ENCODE results near the gene SMYD4.
"Not testable (repeated sequence)": the region's sequence is repeated elsewhere in the genome, so short reads cannot be mapped to it uniquely, and the experiment has no call there.

The SMYD4 gene

DNA sequence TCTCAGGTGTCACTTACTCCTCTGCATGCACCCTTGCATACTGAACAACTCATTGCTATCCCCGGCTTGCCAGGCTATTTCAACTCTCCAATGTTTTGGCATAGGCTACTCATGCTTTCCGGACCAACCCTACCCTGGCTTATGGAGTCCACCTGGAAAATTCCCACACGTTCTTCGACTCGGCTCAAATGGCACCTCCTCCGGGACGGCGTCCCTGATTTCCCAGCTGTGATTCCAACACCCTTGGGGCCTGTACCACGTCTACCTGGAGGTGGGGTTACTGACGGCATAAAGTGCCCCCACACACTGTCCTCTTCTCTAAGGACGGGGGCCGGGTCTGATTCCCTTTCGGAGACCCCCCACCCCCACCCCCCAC lies 498 bp downstream of the SMYD4 start:
- no peak for DNase-seq

DNA sequence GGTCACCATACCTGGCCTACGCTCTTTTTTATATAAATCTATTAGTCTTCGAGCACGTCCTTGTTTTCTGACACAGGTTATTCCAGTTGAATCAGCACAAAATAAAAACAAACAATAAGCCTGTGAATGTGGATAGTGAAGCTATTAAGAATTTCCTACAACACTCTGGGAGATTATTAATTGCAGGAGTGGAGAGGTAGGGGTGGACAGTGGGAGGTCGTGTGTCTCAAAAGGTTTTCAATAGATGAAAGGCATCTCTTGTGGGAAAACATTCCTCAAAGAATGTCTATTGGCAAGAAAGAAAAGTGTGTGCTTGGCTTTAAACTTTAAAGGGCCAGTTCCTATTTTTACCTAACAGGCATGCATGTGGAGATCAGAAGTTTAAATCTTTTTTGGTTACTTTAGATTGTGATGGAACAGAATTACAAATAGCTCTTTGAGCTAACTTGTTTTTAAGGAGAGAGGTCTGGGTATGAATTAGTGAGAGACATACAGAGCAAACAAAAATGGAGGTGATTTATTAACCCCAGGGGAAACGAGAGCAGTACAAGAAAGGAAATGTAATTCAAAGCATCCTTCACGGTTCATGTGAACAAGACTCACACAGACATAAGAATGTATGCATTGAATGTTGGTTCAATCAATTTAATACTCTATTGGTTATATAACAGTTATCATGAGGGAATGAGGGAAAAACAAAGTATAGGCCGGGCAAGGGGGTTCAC lies 9.0 kb downstream of the SMYD4 start:
- DNase-seq, result no peak

DNA sequence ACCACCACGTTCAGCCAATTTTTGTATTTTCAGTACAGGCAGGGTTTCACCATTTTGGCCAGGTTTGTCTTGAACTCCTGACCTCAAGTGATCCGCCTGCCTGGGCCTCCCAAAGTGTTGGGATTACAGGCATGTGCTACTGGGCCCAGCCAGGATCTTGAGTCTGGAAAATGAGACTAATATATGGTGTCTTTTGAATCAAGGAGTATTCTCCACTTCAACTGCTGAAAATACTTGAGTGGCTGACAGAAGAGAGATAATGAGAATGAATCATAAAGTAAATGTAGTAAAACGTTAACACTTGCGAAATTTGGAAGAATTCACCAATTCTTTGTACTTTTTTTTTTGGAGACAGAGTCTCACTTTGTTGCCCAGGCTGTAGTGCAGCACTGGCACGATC lies 16.6 kb downstream of the SMYD4 start:
- no peak for DNase-seq

DNA sequence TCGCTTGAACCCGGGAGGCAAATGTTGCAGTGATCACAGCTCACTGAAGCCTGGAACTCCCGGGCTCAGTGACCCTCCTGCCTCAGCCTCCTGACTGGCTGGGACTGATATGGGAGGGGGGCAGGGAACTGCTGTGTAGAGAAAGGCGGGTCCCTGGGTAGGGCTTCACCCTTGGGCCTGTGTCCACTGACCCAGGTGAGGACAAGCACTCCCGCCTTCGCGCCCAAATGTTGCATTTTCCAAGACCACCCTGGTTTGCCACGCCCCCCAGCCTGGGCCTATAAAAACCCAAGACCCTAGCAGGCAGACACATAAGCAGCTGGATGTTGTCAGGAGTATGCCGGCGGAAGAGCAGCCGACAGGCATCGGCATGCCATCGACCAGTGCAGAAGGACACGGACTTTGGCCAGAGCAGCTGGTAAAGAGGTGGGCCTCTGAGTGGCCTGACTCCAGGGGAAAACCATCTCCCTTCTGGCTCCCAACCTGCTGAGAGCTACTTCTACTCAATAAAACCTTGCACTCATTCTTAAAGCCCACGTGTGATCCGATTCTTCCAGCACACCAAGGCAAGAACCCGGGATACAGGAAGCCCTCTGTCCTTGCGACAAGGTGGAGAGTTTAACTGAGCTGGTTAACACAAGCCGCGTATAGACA lies 19.1 kb downstream of the SMYD4 start:
- no peak for DNase-seq

DNA sequence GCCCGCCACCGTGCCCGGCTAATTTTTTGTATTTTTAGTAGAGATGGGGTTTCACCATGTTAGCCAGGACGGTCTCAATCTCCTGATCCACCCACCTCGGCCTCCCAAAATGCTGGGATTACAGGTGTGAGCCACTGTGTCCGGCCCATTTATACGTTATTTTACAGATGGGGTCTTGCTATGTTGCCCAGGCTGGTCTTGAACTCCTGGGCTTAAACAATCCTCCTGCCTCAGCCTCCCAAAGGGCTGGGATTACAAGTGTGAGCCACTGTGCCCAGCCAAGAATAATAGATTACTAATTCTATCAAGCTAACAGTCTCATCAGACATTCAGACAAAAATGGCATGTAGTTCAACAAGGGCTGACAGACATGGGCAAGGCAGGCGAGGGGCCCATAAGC lies 19.9 kb downstream of the SMYD4 start:
- DNase-seq, result not testable (repeated sequence)

DNA sequence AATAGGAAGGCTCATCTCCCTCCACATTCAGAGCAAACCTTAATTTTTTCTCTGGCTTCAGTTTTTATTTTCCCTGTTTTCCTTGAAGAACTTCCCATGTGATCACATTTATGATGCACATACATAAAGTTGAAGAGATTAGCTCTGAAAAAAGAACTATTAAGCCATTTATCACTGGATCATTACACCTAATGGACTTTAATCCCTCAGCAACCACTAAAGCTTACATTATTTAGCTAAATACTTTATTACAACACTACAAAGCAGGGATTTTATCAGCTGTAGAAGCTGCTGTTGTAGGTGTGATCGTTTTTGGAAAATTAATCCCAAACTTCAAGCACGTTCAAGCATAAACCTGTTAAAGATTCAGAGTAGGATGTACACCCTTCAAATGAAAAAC lies 21.1 kb downstream of the SMYD4 start:
- no peak for DNase-seq

DNA sequence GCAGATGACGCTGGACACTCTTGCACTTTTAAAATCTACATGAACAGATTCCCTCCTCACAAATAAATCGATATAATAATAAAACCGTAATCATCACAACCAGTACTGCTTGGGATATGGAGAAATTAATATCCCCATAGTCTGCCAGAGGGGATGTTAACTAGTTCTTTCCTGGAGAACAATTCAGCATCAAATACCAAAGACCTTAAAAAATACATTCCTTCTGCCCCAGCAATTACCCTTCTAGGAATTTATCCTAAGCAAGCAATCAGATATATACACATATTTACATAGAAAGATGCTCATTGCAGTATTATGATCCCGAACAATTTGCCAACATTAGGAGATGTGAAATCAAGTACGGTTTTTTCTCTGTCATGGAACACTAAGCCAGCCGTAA lies 21.8 kb downstream of the SMYD4 start:
- DNase-seq, result no peak

DNA sequence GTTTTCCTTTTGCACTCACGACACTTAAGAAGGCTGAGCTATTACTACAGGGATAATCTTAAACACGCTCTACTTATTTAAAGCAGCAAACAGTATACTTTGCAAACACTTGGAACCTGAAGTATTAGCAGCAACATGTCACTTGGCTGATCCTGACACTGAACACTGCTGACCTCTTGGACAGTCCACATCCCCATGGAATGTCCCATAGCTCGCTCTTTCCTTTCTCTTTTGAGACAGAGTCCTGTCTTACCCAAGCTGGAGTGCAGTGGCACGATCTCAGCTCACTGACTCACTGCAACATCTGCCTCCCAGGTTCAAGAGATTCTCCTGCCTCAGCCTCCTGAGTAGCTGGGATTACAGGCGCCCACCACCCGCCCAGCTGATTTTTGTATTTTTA lies 26.4 kb downstream of the SMYD4 start:
- DNase-seq, result no peak

DNA sequence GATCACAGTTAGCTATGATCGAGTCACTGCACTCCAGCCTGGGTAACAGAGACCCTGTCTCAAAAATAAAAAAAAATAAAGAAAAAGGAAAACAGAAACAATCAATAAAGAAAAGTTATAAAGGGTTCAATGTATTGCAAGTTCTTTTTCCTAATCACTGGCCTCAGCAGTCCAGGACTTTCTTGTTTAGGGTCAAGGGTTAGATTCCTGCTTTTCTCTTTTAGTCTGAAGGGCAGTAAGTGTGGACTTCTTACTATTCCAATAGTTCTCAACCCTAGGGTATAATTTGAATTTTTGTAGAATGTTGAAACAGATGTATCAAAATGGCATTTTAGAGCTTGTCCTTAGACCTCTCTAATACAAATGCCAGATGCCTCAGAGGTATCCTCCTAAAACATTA lies 27.3 kb downstream of the SMYD4 start:
- no peak for DNase-seq

DNA sequence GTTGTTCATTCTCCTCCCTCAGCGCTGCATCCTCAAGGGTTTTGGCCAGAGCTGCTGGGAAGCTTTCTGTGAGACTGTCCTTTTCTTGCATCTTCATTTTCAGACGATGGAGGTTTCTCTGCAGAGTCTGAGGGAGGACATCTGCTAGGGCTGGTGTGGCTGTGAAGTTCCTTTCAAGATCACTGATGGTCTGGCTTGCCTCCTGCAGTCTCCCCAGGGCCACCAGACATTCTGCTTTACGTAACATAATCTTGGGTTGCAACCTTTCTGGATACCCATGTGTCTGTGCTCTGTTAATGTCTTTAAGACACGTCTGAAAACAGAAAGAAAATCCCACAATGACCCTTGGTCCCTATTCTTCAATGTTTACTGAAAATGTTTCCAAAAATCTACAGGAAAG lies 29.0 kb downstream of the SMYD4 start:
- DNase-seq, result no peak

DNA sequence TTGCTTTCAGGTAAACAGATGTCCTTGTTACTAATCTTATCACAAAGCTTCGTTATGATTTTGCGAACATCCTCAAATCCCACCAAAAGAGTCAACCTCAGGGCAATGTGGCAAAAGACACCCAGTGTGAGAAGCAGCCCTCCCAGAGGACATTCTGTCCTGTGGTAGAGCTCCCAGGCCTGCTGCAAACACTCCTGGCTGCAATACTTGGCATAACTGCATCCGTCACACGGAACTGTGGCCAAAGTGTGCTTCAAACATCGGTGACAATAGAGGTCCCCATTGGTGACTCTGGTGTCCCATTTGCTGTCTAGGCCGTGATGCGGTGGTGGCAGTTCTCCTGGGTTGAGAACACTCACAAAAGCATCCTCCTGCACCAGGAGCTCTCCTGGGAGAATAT lies 29.5 kb downstream of the SMYD4 start:
- DNase-seq, result no peak

DNA sequence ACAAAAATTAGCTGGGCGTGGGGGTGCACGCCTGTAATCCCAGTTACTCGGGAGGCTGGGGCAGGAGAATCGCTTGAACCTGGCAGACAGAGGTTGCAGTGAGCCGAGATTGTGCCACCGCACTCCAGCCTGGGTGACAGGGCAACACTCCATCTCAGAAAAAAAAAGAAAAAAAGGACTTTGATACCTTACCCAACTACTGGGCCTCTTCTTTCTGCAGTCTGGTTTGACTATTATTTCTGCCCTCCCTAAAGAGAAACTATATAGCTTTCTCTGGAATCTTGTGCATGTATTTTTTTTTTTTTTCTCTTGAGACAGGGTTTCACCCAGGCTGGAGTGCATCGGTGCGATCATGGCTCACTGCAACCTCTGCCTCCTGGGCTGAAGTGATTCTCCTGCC lies 31.9 kb downstream of the SMYD4 start:
- DNase-seq, result not testable (repeated sequence)

DNA sequence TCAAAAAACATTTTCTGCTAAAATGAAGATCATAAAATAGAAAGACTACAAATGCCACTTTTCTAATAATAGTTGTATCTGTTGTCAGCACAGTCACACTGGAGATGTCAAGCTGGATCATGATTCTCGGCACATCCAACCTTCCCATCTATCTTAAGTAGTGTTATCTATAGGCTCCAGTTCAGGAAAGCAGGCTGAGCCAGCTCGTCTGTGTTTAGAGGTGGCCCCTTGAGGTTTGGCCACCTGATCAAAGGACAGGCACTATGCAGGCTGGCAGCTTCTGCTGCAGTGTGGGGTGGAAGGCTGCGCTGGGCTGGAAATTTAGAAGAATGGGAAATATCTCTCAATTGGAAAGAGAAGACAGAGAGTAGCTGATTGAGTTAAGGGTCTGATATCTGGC lies 32.4 kb downstream of the SMYD4 start:
- DNase-seq, result no peak

DNA sequence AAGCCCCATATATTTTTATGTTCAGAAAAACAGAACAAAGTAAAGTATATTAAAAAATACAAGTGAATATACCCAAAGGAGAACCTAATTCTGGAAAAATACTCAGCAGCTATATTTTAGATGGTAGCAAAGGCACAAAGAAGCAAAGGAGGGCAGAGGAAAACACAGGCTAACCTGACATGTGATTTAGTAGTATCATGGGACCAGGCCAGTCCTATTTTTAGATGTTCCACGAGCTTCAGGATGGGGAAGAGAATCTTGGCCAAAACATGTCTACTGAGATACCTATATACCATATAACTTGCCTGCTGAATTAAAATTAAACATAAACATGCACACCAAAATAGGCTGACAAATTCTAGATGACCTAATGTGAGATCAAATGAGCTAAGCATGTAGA lies 32.9 kb downstream of the SMYD4 start:
- DNase-seq, result no peak

DNA sequence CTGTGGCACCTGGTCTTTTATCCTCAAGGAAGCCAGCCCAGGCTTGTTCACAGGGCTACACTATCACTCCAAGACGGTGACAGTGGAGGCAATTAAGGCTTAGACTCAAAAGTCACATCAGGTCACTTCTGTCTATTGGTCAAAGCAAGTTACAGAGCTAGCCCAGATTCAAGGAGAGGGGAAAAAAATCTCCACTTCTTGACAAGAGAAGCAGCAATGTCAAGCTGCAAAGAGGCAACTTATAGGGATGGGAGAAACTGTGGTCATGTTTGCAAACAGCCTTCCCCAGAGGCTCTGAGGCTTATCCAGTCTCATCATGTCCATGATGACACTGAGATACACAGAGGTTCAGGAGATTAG lies 36.3 kb downstream of the SMYD4 start:
- DNase-seq, result no peak

DNA sequence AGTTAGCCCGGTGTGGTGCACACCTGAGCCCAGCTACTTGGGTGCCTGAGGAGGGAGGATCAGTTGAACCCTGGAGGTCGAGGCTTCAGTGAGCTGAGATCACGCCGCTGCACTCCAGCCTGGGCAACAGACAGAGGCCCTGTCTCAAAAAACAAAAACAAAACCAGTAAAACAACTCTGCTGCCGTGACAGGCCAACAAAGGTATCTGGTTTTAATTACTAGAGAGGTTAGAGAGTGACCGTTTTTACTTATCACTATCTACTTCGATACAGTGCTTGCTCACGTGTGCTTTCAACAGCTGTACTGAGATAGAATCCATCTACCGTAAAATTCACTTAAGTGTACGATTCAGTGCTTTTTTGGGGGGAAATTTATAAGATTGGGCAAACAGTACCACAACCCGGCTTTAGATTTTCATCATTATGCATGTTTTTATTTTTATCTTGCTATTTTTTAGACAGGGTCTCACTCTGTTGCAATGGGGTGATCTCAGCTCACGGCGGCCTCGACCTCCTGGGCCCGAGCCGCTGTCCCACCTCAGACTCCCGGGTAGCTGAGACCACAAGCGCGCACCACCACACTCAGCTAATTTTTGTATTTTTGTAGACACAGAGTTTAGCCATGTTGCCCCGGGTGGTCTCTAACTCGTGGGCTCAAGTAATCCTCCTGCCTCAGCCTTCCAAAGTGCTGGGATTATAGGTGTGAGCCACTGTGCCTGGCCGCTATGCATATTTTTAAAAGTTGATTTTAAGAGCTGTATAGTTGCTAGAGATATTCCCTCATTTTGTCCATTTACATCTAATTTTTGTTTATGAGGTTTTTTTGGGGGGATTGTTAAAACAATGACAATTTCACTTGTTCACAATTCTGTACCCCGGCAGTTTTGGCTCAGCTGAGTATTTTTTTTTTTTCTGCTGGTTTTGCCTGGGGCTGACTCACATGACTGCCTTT lies 36.9 kb downstream of the SMYD4 start:
- no peak for DNase-seq

DNA sequence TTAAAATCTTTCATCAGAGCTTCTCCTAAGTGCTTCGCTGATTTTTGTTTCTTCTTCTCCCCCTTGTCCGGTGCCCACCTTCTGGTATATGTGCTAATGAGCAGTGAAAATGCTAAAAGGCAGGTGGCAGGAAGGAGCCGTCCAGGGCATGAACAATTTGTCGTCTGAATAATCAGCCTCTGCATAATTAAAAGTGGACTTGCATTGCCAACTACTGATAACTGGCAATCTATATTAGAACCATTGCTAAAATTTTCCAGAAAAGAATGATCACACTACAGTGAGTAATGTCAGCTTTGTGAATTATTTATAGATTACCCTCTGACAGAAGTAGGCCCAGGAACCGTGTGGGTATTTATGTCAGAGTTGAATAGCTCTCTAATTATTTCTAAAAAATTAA lies 39.8 kb downstream of the SMYD4 start:
- no peak for DNase-seq

DNA sequence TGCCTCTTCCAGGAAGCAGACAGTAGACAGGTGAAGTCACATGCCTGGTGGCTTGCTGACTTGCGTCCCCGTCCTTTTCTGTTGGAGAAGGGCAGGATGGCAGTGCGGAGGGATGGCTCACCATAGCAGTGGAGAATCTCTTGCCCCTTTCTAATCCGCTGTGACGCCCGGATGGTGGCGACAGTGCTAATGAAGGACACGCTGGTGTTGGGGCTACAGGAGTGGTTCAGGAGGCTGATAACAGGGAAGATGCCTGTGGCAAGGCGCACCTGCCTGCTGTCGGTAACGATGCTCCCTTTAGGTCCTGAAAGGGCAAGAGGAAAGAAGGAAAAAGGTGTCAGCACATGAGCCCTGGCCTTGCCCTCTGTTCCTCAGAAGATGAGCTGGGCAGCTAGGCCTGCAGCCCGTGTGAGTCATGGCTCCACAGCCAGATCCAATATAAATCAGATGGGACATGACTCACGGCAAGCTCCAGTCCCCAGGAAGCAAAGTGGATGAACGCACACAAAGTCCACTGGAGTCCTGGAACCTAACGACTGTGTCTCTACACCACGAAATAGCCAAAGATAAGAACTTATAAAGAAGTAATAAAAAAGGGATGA lies 42.3 kb downstream of the SMYD4 start:
- no peak for DNase-seq

DNA sequence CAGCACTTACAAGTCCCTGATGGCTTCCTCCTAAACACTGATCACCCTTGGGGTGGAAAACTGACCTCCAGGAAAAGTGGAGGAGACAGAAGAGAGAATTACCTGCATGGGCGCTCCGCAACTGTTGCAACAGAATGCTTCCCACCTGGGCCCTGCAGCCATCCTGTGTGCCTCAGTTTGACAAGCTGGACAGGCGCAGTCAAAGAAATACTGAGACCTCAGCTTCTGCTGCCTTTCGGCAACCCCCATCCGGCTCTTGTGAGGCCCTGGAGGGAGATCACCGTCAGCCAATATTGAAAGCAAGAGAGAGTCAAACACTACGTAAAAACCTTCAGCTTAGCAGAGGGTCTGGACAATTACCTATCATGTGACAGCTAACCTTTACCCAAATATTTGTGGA lies 43.0 kb downstream of the SMYD4 start:
- DNase-seq, result no peak

DNA sequence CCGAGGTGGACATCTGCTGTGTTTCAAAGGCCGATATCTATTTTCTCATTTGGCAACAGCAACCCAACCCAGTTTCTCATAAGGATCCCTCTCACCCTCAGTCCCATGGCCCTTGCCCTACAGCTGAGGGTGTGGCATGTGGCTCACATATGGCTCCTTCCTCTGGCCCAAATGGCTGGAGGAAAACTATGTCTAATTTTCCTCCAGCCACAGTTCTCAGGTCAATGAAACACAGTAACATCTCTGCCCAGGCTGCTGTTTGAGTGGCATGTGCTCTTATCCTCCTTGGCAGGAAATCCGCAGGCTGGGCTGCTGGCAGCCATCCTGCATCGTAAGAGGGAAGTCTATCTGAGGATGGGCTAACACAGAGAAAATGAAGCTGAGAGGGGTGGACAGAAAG lies 43.8 kb downstream of the SMYD4 start:
- DNase-seq, result no peak

DNA sequence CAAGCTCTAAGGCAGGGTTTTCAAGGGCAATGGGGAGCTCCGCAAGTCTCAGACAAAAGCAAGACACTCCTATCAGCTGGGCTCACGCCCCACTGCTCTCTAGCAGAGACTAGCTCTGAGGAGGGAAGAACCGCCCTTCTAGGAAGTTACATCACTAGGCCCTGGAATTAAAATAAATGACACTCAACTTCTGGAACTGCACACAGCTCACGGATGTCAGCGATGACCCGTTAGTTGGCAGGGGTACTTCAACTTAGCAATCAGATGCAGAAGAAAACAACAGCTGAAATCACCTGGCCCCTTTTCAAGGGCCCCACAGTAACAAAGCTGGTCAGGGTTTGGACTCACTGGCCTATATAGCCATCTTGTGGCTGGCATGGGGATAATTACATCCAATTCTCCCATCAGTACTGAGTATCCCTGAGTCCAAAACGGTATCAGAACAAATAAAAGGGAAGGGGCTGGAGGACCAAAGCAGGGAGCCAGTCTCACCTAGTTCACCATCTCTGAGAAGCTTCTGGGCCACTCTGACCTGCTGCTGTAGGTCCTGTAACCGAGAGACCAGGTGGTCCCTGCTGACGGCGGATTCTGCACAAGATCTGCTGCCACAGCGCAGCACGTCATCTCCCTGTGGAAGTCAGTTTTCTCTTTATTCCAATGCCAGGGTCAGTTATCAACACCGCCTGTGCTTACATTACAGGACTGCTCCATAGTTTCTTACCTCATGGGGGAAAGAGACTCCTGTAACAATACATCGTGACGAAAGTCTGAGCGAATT lies 45.7 kb downstream of the SMYD4 start:
- peak; percentile 27 to 67 for DNase-seq

DNA sequence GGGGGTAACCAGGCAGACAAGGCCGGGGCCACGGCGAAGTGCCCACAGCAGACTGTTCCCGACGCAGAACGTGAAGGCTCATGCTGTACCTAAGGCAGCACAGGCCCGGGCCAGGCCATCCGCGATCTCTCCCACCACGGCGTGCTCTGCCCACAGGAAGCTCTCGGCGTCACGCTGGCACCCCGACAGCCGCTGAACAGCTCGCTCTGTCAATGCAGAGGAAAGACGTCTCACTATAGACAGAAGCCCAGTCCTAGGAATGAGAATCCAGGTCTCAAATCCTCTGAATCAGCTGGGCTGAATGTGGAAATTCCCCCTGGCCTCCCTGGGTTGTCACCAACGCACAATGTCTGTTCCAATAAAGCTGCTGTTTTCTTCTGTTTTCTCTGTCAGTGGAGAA lies 46.4 kb downstream of the SMYD4 start:
- DNase-seq, result no peak

DNA sequence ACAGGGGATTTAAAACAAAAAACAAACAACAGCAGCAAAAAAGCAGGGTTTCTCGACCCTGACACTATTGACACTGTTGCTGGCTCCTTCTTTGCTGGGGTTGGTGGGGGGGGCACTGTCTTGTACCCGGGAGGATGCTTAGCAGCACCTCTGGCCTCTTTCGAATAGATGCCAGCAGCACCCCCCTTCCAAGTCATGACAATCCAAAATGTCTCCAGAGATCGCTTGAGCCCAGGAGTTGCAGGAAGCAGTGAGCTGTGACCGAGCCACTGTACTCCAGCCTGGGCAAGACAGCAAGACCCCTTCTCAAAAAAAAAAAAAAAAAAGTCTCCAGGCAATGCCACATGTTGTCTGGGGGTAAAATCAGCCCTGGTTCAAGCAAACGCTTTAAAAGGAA lies 47.5 kb downstream of the SMYD4 start:
- DNase-seq, result no peak
